Ascending aorta (tissue), 2 donors: Measurements from ENCODE around the gene ITPK1. TPM values are rescaled to one million over a fixed set of nuclear protein-coding genes. Genes with fewer than 3 reads are reported as not detected.
A peak's percentile ranks its signal among the peaks of the same experiment; 100 is the strongest.

Experiments used
- DNase-seq, 2 donors: peaks; one replicate each; pipeline ENCODE4 v3.0.0-alpha.2; 2019; ENCODE audit warnings: low spot score in 2 of 2
- H3K27ac ChIP-seq, 2 donors: fragments of 200-600 bp; sonication (generic); one replicate each; pipeline ENCODE4 v1.5.1; 2016 to 2017; ENCODE audit warnings: mild to moderate bottlenecking in 1 of 2
- H3K27me3 ChIP-seq: fragments of 200-600 bp; sonication (generic); one replicate; pipeline ENCODE4 v1.5.1; 2017
- H3K36me3 ChIP-seq, 2 donors: fragments of 200-600 bp; sonication (generic); one replicate each; pipeline ENCODE4 v1.5.1; 2016
- H3K4me1 ChIP-seq, 2 donors: fragments of 200-600 bp; sonication (generic); one replicate each; pipeline ENCODE4 v1.5.1; 2016 to 2017; ENCODE audit warnings: mild to moderate bottlenecking in 1 of 2
- H3K4me3 ChIP-seq, 2 donors: fragments of 200-600 bp; sonication (generic); one replicate each; pipeline ENCODE4 v1.5.1; 2016 to 2017; ENCODE audit warnings: mild to moderate bottlenecking in 1 of 2
- H3K9me3 ChIP-seq, 2 donors: fragments of 200-600 bp; sonication (generic); one replicate each; pipeline ENCODE4 v1.5.1; 2016
- intact Hi-C: fragments of 100-400 bp; cut with DNase I; formaldehyde crosslinking; loops from one replicate; pipeline ENCODE4 v1.15.1; 2023
- total RNA-seq: library from RNA; depleted of rRNA; stranded (reverse); fragments of >200 nt; gene quantifications from one replicate; pipeline ENCODE4 v1.1.0, GENCODE V29; 2016
- TF ChIP-seq, protein P1 (sequence below), 3 experiments: fragments of 200-600 bp in 2 of 3; fragments of 450-650 bp in 1 of 3; sonication (generic) in 2 of 3; IDR thresholded peaks; one replicate each; pipeline ENCODE4 v1.5.1; 2016 to 2019; ENCODE audit warnings: antibody characterized with exemption in 3 of 3, mild to moderate bottlenecking in 1 of 3, moderate library complexity in 1 of 3

ITPK1 gene
- total RNA-seq, 1 donor from 2014 or later = 85.3 TPM

- no peak for DNase-seq
- peaks cover 18 to 63% of the 10 kb centered on the region in 2 donors for H3K4me1 ChIP-seq
- intact Hi-C loops = loop anchor here (5.0 kb wide), 3 partner anchors 54 to 141 kb away; partner anchors contain the start of gene MOAP1
- no peaks in the 10 kb centered on the region for H3K36me3 ChIP-seq
- no peak overlapping the region for H3K4me3 ChIP-seq
- H3K27me3 ChIP-seq = no peaks in the 10 kb centered on the region
- TF ChIP-seq, protein P1, sequence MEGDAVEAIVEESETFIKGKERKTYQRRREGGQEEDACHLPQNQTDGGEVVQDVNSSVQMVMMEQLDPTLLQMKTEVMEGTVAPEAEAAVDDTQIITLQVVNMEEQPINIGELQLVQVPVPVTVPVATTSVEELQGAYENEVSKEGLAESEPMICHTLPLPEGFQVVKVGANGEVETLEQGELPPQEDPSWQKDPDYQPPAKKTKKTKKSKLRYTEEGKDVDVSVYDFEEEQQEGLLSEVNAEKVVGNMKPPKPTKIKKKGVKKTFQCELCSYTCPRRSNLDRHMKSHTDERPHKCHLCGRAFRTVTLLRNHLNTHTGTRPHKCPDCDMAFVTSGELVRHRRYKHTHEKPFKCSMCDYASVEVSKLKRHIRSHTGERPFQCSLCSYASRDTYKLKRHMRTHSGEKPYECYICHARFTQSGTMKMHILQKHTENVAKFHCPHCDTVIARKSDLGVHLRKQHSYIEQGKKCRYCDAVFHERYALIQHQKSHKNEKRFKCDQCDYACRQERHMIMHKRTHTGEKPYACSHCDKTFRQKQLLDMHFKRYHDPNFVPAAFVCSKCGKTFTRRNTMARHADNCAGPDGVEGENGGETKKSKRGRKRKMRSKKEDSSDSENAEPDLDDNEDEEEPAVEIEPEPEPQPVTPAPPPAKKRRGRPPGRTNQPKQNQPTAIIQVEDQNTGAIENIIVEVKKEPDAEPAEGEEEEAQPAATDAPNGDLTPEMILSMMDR (IDR thresholded peaks at IDR 0.05) = no peak
- H3K9me3 ChIP-seq = no peaks in the 10 kb centered on the region
- H3K27ac ChIP-seq = peak overlapping the region; percentile 85 to 90
These were observed 74.7 kb downstream of the ITPK1 start for GRCh38 chr14:93040982-93041381.

- no peaks in the 10 kb centered on the region for H3K9me3 ChIP-seq
- peaks cover 18 to 63% of the 10 kb centered on the region in 2 donors for H3K4me1 ChIP-seq
- no peaks in the 10 kb centered on the region for H3K36me3 ChIP-seq
- peak overlapping the region; percentile 85 to 90 for H3K27ac ChIP-seq
- no peaks in the 10 kb centered on the region for H3K27me3 ChIP-seq
- intact Hi-C loops = loop anchor here (5.0 kb wide), 3 partner anchors 53 to 142 kb away; partner anchors contain the start of gene MOAP1
- no peak overlapping the region for H3K4me3 ChIP-seq
- no peak for DNase-seq
- TF ChIP-seq, protein P1 (IDR thresholded peaks at IDR 0.05) = no peak
These were observed 75.3 kb downstream of the ITPK1 start for GRCh38 chr14:93040443-93040842.

- TF ChIP-seq, protein P1 (IDR thresholded peaks at IDR 0.05) = no peak
- Histone ChIP-seq H3K4me3 (no peak overlapping the region), H3K27ac (peak overlapping the region; percentile 85 to 90), H3K9me3 (no peaks in the 10 kb centered on the region), H3K36me3 (no peaks in the 10 kb centered on the region), H3K27me3 (no peaks in the 10 kb centered on the region), H3K4me1 (peaks cover 18 to 61% of the 10 kb centered on the region in 2 donors)
- intact Hi-C loops = loop anchor here (5.0 kb wide), 3 partner anchors 52 to 143 kb away; partner anchors contain the start of gene MOAP1
- no peak for DNase-seq
These were observed 75.9 kb downstream of the ITPK1 start for GRCh38 chr14:93039649-93040315.

GRCh38 chr14:93037351-93037750 is 78.4 kb downstream of the ITPK1 start:
- TF ChIP-seq, protein P1 (IDR thresholded peaks at IDR 0.05) = no peak
- intact Hi-C loops = no loop called here
- Histone ChIP-seq H3K27me3 (no peaks in the 10 kb centered on the region), H3K4me1 (peaks cover 15 to 41% of the 10 kb centered on the region in 2 donors), H3K36me3 (no peaks in the 10 kb centered on the region), H3K27ac (peak overlapping the region; percentile 8 to 60), H3K9me3 (no peaks in the 10 kb centered on the region), H3K4me3 (no peak overlapping the region)
- no peak for DNase-seq

GRCh38 chr14:93036652-93037345 is 78.9 kb downstream of the ITPK1 start:
- peaks cover 15 to 36% of the 10 kb centered on the region in 2 donors for H3K4me1 ChIP-seq
- TF ChIP-seq, protein P1 (IDR thresholded peaks at IDR 0.05) = no peak
- H3K27ac ChIP-seq = peak overlapping the region; percentile 8 to 60
- H3K27me3 ChIP-seq = no peaks in the 10 kb centered on the region
- H3K9me3 ChIP-seq = no peaks in the 10 kb centered on the region
- intact Hi-C loops = no loop called here
- no peak for DNase-seq
- H3K36me3 ChIP-seq = no peaks in the 10 kb centered on the region
- no peak overlapping the region for H3K4me3 ChIP-seq
